Measurements from ENCODE around the gene EPHB3.
"Not testable (repeated sequence)": the region's sequence is repeated elsewhere in the genome, so short reads cannot be mapped to it uniquely, and the experiment has no call there.

Gene EPHB3

DNA sequence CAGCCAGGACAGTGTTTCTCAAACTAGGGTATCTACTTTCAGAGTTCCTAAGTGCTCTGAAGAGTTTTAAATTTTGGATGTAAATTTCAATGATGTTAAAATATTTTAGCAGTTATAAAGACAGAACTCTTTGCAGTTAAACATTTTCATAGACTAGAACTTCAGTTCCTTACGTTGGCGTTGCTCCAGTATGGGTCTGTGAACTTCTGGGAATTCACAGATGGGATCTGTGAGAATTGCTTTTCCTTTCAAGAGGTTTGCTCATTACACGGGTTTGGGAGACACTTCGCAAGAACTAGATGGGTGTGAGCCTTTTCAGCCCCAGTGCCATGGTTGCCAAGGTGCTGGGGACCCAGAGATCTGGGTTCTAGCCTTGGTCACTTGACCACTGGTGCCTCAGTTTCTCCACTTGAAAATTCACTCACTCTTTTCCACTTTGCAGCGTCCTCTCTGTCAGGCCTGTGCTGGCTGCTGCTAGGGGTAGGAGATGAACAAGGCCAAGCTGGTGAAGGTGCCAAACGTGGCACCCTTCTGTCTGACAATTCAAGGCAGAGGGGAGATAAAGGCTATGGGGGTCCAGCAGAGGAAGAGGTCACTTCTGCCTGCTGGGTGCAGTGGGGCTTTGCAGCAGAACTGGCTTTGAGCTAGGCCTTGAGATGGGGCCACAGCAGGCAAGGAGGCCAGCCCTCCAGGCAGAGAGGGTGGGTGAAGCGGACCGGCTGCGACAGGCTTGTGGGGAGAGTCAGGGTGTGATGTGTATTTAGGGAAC lies 48.1 kb downstream of the EPHB3 start:
- Histone ChIP-seq H3K4me3 (ENCODE audit: insufficient read depth, low read depth, low read length) (no peak overlapping the region), H3K36me3 (ENCODE audit: control insufficient read depth, insufficient read depth, low read length) (no peaks in the 10 kb centered on the region), H3K4me1 (ENCODE audit: control insufficient read depth, insufficient read depth, low read length) (peaks cover 17% of the 10 kb centered on the region), H3K27ac (ENCODE audit: insufficient read depth, low read depth, low read length, poor library complexity, severe bottlenecking) (no peak overlapping the region), H3K27me3 (ENCODE audit: control insufficient read depth, insufficient read depth, low read length, poor library complexity, severe bottlenecking) (peaks cover 35% of the 10 kb centered on the region), H3K9me3 (ENCODE audit: control insufficient read depth, low read length) (no peaks in the 10 kb centered on the region)
- 90 to 92% methylated on average over 9 of the region's 9 CpGs for WGBS, 2 experiments

DNA sequence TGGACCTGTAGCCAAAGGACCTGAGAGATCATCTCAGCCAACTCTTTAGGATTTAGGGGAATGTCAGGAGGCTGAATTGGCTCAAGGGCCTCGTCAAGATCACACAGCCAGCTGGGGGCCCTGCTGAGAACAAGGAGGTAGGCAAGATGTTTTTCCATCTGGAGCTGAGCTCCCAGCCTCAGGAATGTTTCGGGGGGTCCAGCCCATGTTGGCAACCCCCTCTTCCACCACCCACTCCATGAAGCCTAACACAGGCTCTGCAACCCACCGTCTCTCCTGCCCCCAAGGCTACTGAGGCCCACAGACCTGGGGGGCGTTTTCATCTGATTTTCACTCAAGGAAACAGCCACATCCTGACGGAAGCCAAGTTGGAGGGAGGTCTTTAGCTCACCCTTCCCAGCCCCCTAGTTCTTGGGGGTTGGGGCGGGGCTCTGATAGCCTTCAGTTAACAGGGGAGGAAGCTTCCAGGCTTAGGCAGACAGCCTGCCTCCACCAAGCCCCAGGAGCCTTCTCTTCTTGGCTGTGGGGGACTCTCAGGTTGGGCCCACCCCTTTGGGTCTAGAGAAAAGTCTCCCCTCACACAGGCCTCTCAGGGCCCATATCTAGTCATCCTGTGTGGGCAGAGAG lies 48.8 kb downstream of the EPHB3 start:
- H3K9me3 ChIP-seq (ENCODE audit: control insufficient read depth, low read length) = no peaks in the 10 kb centered on the region
- H3K27me3 ChIP-seq (ENCODE audit: control insufficient read depth, insufficient read depth, low read length, poor library complexity, severe bottlenecking) = peaks cover 28% of the 10 kb centered on the region
- H3K36me3 ChIP-seq (ENCODE audit: control insufficient read depth, insufficient read depth, low read length) = no peaks in the 10 kb centered on the region
- H3K4me3 ChIP-seq (ENCODE audit: insufficient read depth, low read depth, low read length) = no peak overlapping the region
- H3K4me1 ChIP-seq (ENCODE audit: control insufficient read depth, insufficient read depth, low read length) = peaks cover 14% of the 10 kb centered on the region
- no peak overlapping the region for H3K27ac ChIP-seq (ENCODE audit: insufficient read depth, low read depth, low read length, poor library complexity, severe bottlenecking)
- WGBS, 2 experiments = 79 to 84% methylated on average over 6 of the region's 6 CpGs

- H3K27me3 ChIP-seq (ENCODE audit: control insufficient read depth, insufficient read depth, low read length, poor library complexity, severe bottlenecking) = peaks cover 14% of the 10 kb centered on the region
- H3K36me3 ChIP-seq (ENCODE audit: control insufficient read depth, insufficient read depth, low read length) = no peaks in the 10 kb centered on the region
- WGBS, 2 experiments = 91 to 94% methylated on average over 8 of the region's 8 CpGs
- peaks cover 19% of the 10 kb centered on the region for H3K4me1 ChIP-seq (ENCODE audit: control insufficient read depth, insufficient read depth, low read length)
- H3K4me3 ChIP-seq (ENCODE audit: insufficient read depth, low read depth, low read length) = no peak overlapping the region
- no peak overlapping the region for H3K27ac ChIP-seq (ENCODE audit: insufficient read depth, low read depth, low read length, poor library complexity, severe bottlenecking)
- no peaks in the 10 kb centered on the region for H3K9me3 ChIP-seq (ENCODE audit: control insufficient read depth, low read length)
These were observed 50.2 kb downstream of the EPHB3 start for GRCh38 chr3:184611607-184612281.

DNA sequence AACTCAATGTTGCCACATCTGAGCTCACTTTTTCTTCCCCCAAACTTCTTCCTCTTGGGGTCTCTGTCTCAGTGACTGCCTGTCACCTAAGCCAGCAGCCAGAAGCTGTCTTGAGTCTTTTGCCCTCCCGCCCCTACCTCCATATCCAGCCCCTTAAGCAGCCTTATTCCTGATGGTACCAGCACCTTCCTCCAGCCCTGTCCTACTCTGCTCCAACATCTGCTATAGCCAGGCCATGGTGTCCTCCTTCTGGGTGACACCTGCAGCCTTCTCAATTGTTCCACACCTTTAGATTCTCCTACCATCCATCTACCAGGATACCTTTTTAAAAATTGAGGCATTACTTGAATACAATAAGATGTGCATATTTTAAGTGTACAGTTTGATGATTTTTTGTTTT lies 53.8 kb downstream of the EPHB3 start:
- Histone ChIP-seq H3K36me3 (ENCODE audit: control insufficient read depth, insufficient read depth, low read length) (no peaks in the 10 kb centered on the region), H3K4me1 (ENCODE audit: control insufficient read depth, insufficient read depth, low read length) (peaks cover 17% of the 10 kb centered on the region), H3K27ac (ENCODE audit: insufficient read depth, low read depth, low read length, poor library complexity, severe bottlenecking) (no peak overlapping the region), H3K4me3 (ENCODE audit: insufficient read depth, low read depth, low read length) (no peak overlapping the region), H3K27me3 (ENCODE audit: control insufficient read depth, insufficient read depth, low read length, poor library complexity, severe bottlenecking) (no peaks in the 10 kb centered on the region), H3K9me3 (ENCODE audit: control insufficient read depth, low read length) (no peaks in the 10 kb centered on the region)
- 92 to 95% methylated on average over 1 of the region's 1 CpG for WGBS, 2 experiments

- Histone ChIP-seq H3K27me3 (ENCODE audit: control insufficient read depth, insufficient read depth, low read length, poor library complexity, severe bottlenecking) (no peaks in the 10 kb centered on the region), H3K4me1 (ENCODE audit: control insufficient read depth, insufficient read depth, low read length) (peaks cover 15% of the 10 kb centered on the region), H3K9me3 (ENCODE audit: control insufficient read depth, low read length) (no peaks in the 10 kb centered on the region), H3K4me3 (ENCODE audit: insufficient read depth, low read depth, low read length) (no peak overlapping the region), H3K36me3 (ENCODE audit: control insufficient read depth, insufficient read depth, low read length) (no peaks in the 10 kb centered on the region), H3K27ac (ENCODE audit: insufficient read depth, low read depth, low read length, poor library complexity, severe bottlenecking) (no peak overlapping the region)
- 65 to 80% methylated on average over 5 of the region's 5 CpGs for WGBS, 2 experiments
These were observed 54.9 kb downstream of the EPHB3 start for GRCh38 chr3:184616436-184616835.

- H3K36me3 ChIP-seq (ENCODE audit: control insufficient read depth, insufficient read depth, low read length); H3K9me3 ChIP-seq (ENCODE audit: control insufficient read depth, low read length); H3K4me3 ChIP-seq (ENCODE audit: insufficient read depth, low read depth, low read length); H3K27me3 ChIP-seq (ENCODE audit: control insufficient read depth, insufficient read depth, low read length, poor library complexity, severe bottlenecking); H3K27ac ChIP-seq (ENCODE audit: insufficient read depth, low read depth, low read length, poor library complexity, severe bottlenecking): not testable (repeated sequence)
- peaks cover 15% of the 10 kb centered on the region for H3K4me1 ChIP-seq (ENCODE audit: control insufficient read depth, insufficient read depth, low read length)
- WGBS, 2 experiments = 91 to 92% methylated on average over 4 of the region's 4 CpGs
These were observed 55.7 kb downstream of the EPHB3 start for GRCh38 chr3:184617306-184617705.

GRCh38 chr3:184618811-184619210 lies 57.2 kb downstream of the EPHB3 start:
- H3K27ac ChIP-seq (ENCODE audit: insufficient read depth, low read depth, low read length, poor library complexity, severe bottlenecking) = no peak overlapping the region
- H3K27me3 ChIP-seq (ENCODE audit: control insufficient read depth, insufficient read depth, low read length, poor library complexity, severe bottlenecking) = no peaks in the 10 kb centered on the region
- peaks cover 10% of the 10 kb centered on the region for H3K4me1 ChIP-seq (ENCODE audit: control insufficient read depth, insufficient read depth, low read length)
- no peak overlapping the region for H3K4me3 ChIP-seq (ENCODE audit: insufficient read depth, low read depth, low read length)
- H3K9me3 ChIP-seq (ENCODE audit: control insufficient read depth, low read length) = no peaks in the 10 kb centered on the region
- WGBS, 2 experiments = 89 to 90% methylated on average over 7 of the region's 7 CpGs
- H3K36me3 ChIP-seq (ENCODE audit: control insufficient read depth, insufficient read depth, low read length) = no peaks in the 10 kb centered on the region

GRCh38 chr3:184619369-184619768 lies 57.8 kb downstream of the EPHB3 start:
- WGBS, 2 experiments = 48 to 60% methylated on average over 3 of the region's 3 CpGs
- no peaks in the 10 kb centered on the region for H3K27me3 ChIP-seq (ENCODE audit: control insufficient read depth, insufficient read depth, low read length, poor library complexity, severe bottlenecking)
- H3K9me3 ChIP-seq (ENCODE audit: control insufficient read depth, low read length) = no peaks in the 10 kb centered on the region
- no peak overlapping the region for H3K27ac ChIP-seq (ENCODE audit: insufficient read depth, low read depth, low read length, poor library complexity, severe bottlenecking)
- H3K36me3 ChIP-seq (ENCODE audit: control insufficient read depth, insufficient read depth, low read length) = no peaks in the 10 kb centered on the region
- no peak overlapping the region for H3K4me3 ChIP-seq (ENCODE audit: insufficient read depth, low read depth, low read length)
- H3K4me1 ChIP-seq (ENCODE audit: control insufficient read depth, insufficient read depth, low read length) = peaks cover 10% of the 10 kb centered on the region

- peaks cover 10% of the 10 kb centered on the region for H3K4me1 ChIP-seq (ENCODE audit: control insufficient read depth, insufficient read depth, low read length)
- H3K27me3 ChIP-seq (ENCODE audit: control insufficient read depth, insufficient read depth, low read length, poor library complexity, severe bottlenecking) = no peaks in the 10 kb centered on the region
- H3K9me3 ChIP-seq (ENCODE audit: control insufficient read depth, low read length) = no peaks in the 10 kb centered on the region
- no peak overlapping the region for H3K4me3 ChIP-seq (ENCODE audit: insufficient read depth, low read depth, low read length)
- H3K27ac ChIP-seq (ENCODE audit: insufficient read depth, low read depth, low read length, poor library complexity, severe bottlenecking) = no peak overlapping the region
- 87 to 88% methylated on average over 6 of the region's 6 CpGs for WGBS, 2 experiments
- no peaks in the 10 kb centered on the region for H3K36me3 ChIP-seq (ENCODE audit: control insufficient read depth, insufficient read depth, low read length)
These were observed 58.3 kb downstream of the EPHB3 start for GRCh38 chr3:184619787-184620430.
